Activated naive CD4-positive, alpha-beta T cell treated with anti-CD3 and anti-CD28 coated beads, Interleukin-2, amount 50 U/mL, for 16 hours (primary cell): ENCODE measurements around the gene DMRTA1.
"Not testable (repeated sequence)": the region's sequence is repeated elsewhere in the genome, so short reads cannot be mapped to it uniquely, and the experiment has no call there.

Experiments
- DNase-seq: peaks from one replicate; pipeline ENCODE4 v3.0.0-alpha.2; 2020

DMRTA1 gene

GRCh38 chr9:22469928-22470544 is 23.4 kb downstream of the DMRTA1 start:
- DNase-seq: no peak

GRCh38 chr9:22481566-22481965 is 34.9 kb downstream of the DMRTA1 start:
- no peak for DNase-seq

- no peak for DNase-seq
Observed at GRCh38 chr9:22483528-22484070, 37.0 kb downstream of the DMRTA1 start.

- DNase-seq: not testable (repeated sequence)
Observed at GRCh38 chr9:22496197-22496596, 49.6 kb downstream of the DMRTA1 start.
